ENCODE results near the gene CRYBG1. TPM values are rescaled to one million over a fixed set of nuclear protein-coding genes. Genes with fewer than 3 reads are reported as not detected.

Gene CRYBG1
- total and polyA plus RNA-seq, 2 of the 4 experiments (the other 2 are of a cell fraction): 0.38 to 1.1 TPM

DNA sequence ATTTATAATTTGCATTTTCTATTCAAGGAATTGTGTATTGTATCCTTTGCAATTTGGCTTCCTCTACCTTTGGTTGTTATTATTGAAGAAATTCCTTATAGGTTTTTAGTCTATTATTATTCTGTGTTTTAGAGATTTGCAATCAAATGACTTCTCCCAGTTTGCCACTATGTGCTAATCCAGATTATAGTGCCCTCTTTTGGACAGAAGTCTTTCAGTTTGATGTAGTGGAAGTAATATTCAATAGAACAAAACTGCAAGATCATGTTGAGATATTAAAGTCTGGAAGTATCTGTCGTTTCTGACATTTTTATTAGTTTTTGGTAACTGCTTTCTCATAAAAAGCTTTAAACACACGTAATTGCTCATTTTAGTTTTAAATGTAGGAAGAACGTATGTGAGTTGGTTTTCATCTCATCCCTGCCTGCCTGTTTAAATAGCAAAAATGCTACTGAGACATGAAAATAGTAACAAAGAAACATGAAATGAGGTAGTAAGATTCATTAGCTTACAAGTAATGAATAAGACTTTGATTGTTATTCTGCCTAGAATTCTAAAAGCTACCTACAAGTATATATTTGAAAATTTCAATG lies 195.9 kb downstream of the CRYBG1 start:
- Histone ChIP-seq H3K4ac (ENCODE audit: low read depth, low read length) (no peak overlapping the region), H3K14ac (replicated peaks; ENCODE audit: low read depth, low read length) (no peak overlapping the region), H2BK15ac (ENCODE audit: low read depth, low read length) (no peak overlapping the region), H2AK9ac (replicated peaks; ENCODE audit: low read depth, low read length, poor library complexity) (no peak overlapping the region), H3K27me3 (ENCODE audit: control insufficient read depth, insufficient read depth, low read length) (no peaks in the 10 kb centered on the region), H3K56ac (ENCODE audit: extremely low read depth, insufficient read depth, low read length) (no peak overlapping the region), H3K4me2 (ENCODE audit: low read depth, low read length) (no peak overlapping the region), H2BK5ac (ENCODE audit: low read depth, low read length, poor library complexity, severe bottlenecking) (no peak overlapping the region), H3K36me3 (ENCODE audit: control insufficient read depth, insufficient read depth, low read length) (no peaks in the 10 kb centered on the region), H3K9ac (ENCODE audit: low read depth, low read length) (no peak overlapping the region), H3K23ac (ENCODE audit: low read depth, low read length) (no peak overlapping the region), H2AK5ac (ENCODE audit: low read depth, low read length) (no peak overlapping the region), H3K4me1 (ENCODE audit: control insufficient read depth, insufficient read depth, low read length) (no peaks in the 10 kb centered on the region; the same call in 1 of the 2 replicates), H3K4me3 (ENCODE audit: insufficient read depth, low read depth, low read length) (no peak overlapping the region), H4K8ac (ENCODE audit: low read depth in 2 of 2, low read length in 2 of 2) (no peak overlapping the region), H3K18ac (ENCODE audit: low read depth, low read length) (no peak overlapping the region), H3K9me1 (ENCODE audit: insufficient read depth, low read length) (0 out of 2 replicates have a peak, but pooled peaks cover 5% of the 10 kb centered on the region), H2BK20ac (ENCODE audit: low read depth, low read length) (no peak overlapping the region), H4K91ac (ENCODE audit: insufficient read depth, low read depth, low read length) (no peak overlapping the region), H2BK120ac (ENCODE audit: low read depth, low read length) (no peak overlapping the region), H3K27ac (ENCODE audit: insufficient read depth, low read length) (no peak overlapping the region), H2AFZ (replicated peaks; ENCODE audit: low read length, poor library complexity) (no peak overlapping the region), H4K5ac (ENCODE audit: low read depth, low read length) (no peak overlapping the region), H3K79me1 (ENCODE audit: low read depth in 1 of 2, low read length in 2 of 2) (no peaks in the 10 kb centered on the region), H4K20me1 (ENCODE audit: insufficient read depth, low read length) (no peaks in the 10 kb centered on the region), H3K9me3 (ENCODE audit: control insufficient read depth, insufficient read depth, low read length) (no peaks in the 10 kb centered on the region)
- TF ChIP-seq BHLHE40 (IDR thresholded peaks at IDR 0.05; ENCODE audit: low read depth, low read length): no peak
- TF ChIP-seq MXI1 (IDR thresholded peaks at IDR 0.05; ENCODE audit: borderline replicate concordance, low read depth, low read length): no peak
- TF ChIP-seq FOS (IDR thresholded peaks at IDR 0.05; ENCODE audit: low read depth, low read length): no peak
- no peak for TF ChIP-seq MAZ (IDR thresholded peaks at IDR 0.05; ENCODE audit: borderline replicate concordance, low read depth, low read length)
- TF ChIP-seq, protein P1, sequence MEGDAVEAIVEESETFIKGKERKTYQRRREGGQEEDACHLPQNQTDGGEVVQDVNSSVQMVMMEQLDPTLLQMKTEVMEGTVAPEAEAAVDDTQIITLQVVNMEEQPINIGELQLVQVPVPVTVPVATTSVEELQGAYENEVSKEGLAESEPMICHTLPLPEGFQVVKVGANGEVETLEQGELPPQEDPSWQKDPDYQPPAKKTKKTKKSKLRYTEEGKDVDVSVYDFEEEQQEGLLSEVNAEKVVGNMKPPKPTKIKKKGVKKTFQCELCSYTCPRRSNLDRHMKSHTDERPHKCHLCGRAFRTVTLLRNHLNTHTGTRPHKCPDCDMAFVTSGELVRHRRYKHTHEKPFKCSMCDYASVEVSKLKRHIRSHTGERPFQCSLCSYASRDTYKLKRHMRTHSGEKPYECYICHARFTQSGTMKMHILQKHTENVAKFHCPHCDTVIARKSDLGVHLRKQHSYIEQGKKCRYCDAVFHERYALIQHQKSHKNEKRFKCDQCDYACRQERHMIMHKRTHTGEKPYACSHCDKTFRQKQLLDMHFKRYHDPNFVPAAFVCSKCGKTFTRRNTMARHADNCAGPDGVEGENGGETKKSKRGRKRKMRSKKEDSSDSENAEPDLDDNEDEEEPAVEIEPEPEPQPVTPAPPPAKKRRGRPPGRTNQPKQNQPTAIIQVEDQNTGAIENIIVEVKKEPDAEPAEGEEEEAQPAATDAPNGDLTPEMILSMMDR (conservative IDR thresholded peaks at IDR 0.05; ENCODE audit: low read depth, low read length): peak; percentile 54
- TF ChIP-seq CEBPB (IDR thresholded peaks at IDR 0.05; ENCODE audit: low read depth, low read length): no peak
- no peak for TF ChIP-seq RCOR1 (IDR thresholded peaks at IDR 0.05; ENCODE audit: insufficient replicate concordance, low read length)
- TF ChIP-seq POLR2A (IDR thresholded peaks at IDR 0.05; ENCODE audit: low read depth, low read length): no peak
- peak; percentile 61 for TF ChIP-seq RAD21 (IDR thresholded peaks at IDR 0.05; ENCODE audit: low read length)
- TF ChIP-seq MAFK (IDR thresholded peaks at IDR 0.05; ENCODE audit: low read depth, low read length): no peak
- TF ChIP-seq SMC3 (IDR thresholded peaks at IDR 0.05; ENCODE audit: low read depth, low read length): peak; percentile 68
- TF ChIP-seq, protein P2, sequence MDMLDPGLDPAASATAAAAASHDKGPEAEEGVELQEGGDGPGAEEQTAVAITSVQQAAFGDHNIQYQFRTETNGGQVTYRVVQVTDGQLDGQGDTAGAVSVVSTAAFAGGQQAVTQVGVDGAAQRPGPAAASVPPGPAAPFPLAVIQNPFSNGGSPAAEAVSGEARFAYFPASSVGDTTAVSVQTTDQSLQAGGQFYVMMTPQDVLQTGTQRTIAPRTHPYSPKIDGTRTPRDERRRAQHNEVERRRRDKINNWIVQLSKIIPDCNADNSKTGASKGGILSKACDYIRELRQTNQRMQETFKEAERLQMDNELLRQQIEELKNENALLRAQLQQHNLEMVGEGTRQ (IDR thresholded peaks at IDR 0.05; ENCODE audit: low read depth, low read length): no peak
- TF ChIP-seq RFX5 (IDR thresholded peaks at IDR 0.05; ENCODE audit: low read depth, low read length): no peak
- ChIA-PET CTCF (interaction anchor here (0.8 to 2.2 kb wide), 2 partner anchors 10 to 107 kb away, joined by 3 to 8 read pairs; no protein-coding TSS in a partner anchor), POLR2A (ENCODE audit: unreplicated experiment) (no interaction called here)
- WGBS, 2 experiments (ENCODE audit: extremely low coverage in 2 of 2, insufficient read length in 1 of 2): no CpG with 5 or more reads among the region's 3 CpGs
- peak; percentile 49; the same call in 1 of the 2 replicates for ATAC-seq (ENCODE audit: low read depth)
- peak; percentile 47 for DNase-seq
- no TSS peak for BruUV-seq (replicated peaks)
- in situ Hi-C loops (cut with MboI; ENCODE audit: low sequenced_read_pairs): no loop called here
- intact Hi-C loops (cut with micrococcal nuclease): loop anchor here (2.0 kb wide), 2 partner anchors 46 to 110 kb away; no protein-coding TSS in a partner anchor
- dilution Hi-C loops (cut with HindIII; ENCODE audit: low sequenced_read_pairs, unreplicated experiment): loop anchor here (25.0 kb wide), 1 partner anchor 119 kb away; no protein-coding TSS in a partner anchor

Data from IMR-90 (cell line).